GM23338 (cell line): ENCODE data around the gene TXNDC2. TPM values are rescaled to one million over a fixed set of nuclear protein-coding genes. Genes with fewer than 3 reads are reported as not detected.

Experiments used
- ATAC-seq: fragments of 200-7000 bp; cut with Tn5 transposase; 3 replicates; pipeline ENCODE4 v1.9.1; 2020
- DNase-seq: peaks from one replicate; pipeline ENCODE4 v3.0.0-alpha.2; 2015; ENCODE audit warnings: low spot score
- H2AFZ ChIP-seq: fragments of 200-600 bp; sonication (generic); 2 replicates; pipeline ENCODE4 v1.8.0; 2016; ENCODE audit warnings: antibody characterized with exemption, mild to moderate bottlenecking, moderate library complexity
- H3F3A ChIP-seq: fragments of 200-600 bp; sonication (generic); replicated peaks from 2 replicates; pipeline ENCODE4 v1.8.0; 2017; ENCODE audit warnings: antibody characterized with exemption, mixed run types, low read depth
- H3K27ac ChIP-seq: fragments of 200-600 bp; sonication (generic); 2 replicates; pipeline ENCODE4 v1.6.1; 2016; ENCODE audit warnings: low read depth
- H3K27me3 ChIP-seq: fragments of 200-600 bp; sonication (generic); 2 replicates; pipeline ENCODE4 v1.8.0; 2016; ENCODE audit warnings: mild to moderate bottlenecking, mixed run types, moderate library complexity; ENCODE audit not compliant: insufficient read depth
- H3K36me3 ChIP-seq: fragments of 200-600 bp; sonication (generic); 2 replicates; pipeline ENCODE4 v1.8.0; 2016; ENCODE audit warnings: mild to moderate bottlenecking; ENCODE audit not compliant: insufficient read depth
- H3K4me1 ChIP-seq: fragments of 200-600 bp; sonication (generic); 2 replicates; pipeline ENCODE4 v1.8.0; 2016; ENCODE audit warnings: mild to moderate bottlenecking, moderate library complexity; ENCODE audit not compliant: insufficient read depth
- H3K4me2 ChIP-seq: fragments of 200-600 bp; sonication (generic); 2 replicates; pipeline ENCODE4 v1.7.1; 2017; ENCODE audit warnings: mixed run types
- H3K4me3 ChIP-seq: fragments of 200-600 bp; sonication (generic); 2 replicates; pipeline ENCODE4 v1.6.1; 2016; ENCODE audit warnings: mixed run types
- H3K79me2 ChIP-seq: fragments of 200-600 bp; sonication (generic); replicated peaks from 2 replicates; pipeline ENCODE4 v1.8.0; 2017; ENCODE audit warnings: mild to moderate bottlenecking; ENCODE audit not compliant: insufficient read depth
- H3K9me2 ChIP-seq: fragments of 200-600 bp; sonication (generic); 2 replicates; pipeline ENCODE4 v1.8.0; 2017; ENCODE audit not compliant: insufficient read depth
- H4K20me1 ChIP-seq: fragments of 200-600 bp; sonication (generic); replicated peaks from 2 replicates; pipeline ENCODE4 v1.8.0; 2017; ENCODE audit warnings: mild to moderate bottlenecking; ENCODE audit not compliant: insufficient read depth
- H3K27ac Mint-ChIP-seq: 2 replicates; pipeline ENCODE4 v1.8.0; 2020; ENCODE audit warnings: inconsistent platforms, mild to moderate bottlenecking, moderate library complexity, mixed read lengths
- H3K27me3 Mint-ChIP-seq: 3 replicates; pipeline ENCODE4 v1.8.0; 2022; ENCODE audit warnings: low read depth, mild to moderate bottlenecking, moderate library complexity, mixed read lengths, inconsistent platforms; ENCODE audit not compliant: insufficient read depth, poor library complexity
- H3K36me3 Mint-ChIP-seq: 3 replicates; pipeline ENCODE4 v1.8.0; 2021; ENCODE audit warnings: low read depth, mild to moderate bottlenecking, inconsistent platforms, moderate library complexity, mixed read lengths
- H3K4me1 Mint-ChIP-seq: 3 replicates; pipeline ENCODE4 v1.8.0; 2020; ENCODE audit warnings: mild to moderate bottlenecking, inconsistent platforms, mixed read lengths
- H3K4me3 Mint-ChIP-seq: 3 replicates; pipeline ENCODE4 v1.8.0; 2021; ENCODE audit warnings: moderate library complexity, mild to moderate bottlenecking, inconsistent platforms, mixed read lengths
- H3K9me3 Mint-ChIP-seq: 3 replicates; pipeline ENCODE4 v1.8.0; 2020; ENCODE audit warnings: moderate library complexity, mild to moderate bottlenecking, inconsistent platforms, mixed read lengths
- CREB1 ChIP-seq: fragments of 250-450 bp; sonication (Bioruptor Pico); IDR thresholded peaks from 2 replicates; pipeline ENCODE4 v1.5.0; 2020; ENCODE audit warnings: low read depth, mild to moderate bottlenecking, moderate library complexity
- CTCF ChIP-seq, 2 experiments: fragments of 200-600 bp in 1 of 2; sonication (generic) in 1 of 2; conservative IDR thresholded peaks; 2 replicates each; pipeline versions ENCODE4 v1.5.1 to v1.6.1; 2016 to 2017; ENCODE audit warnings: antibody characterized with exemption in 2 of 2, low read depth in 2 of 2, mild to moderate bottlenecking in 2 of 2, moderate library complexity in 1 of 2
- EZH2 ChIP-seq: fragments of 200-600 bp; sonication (generic); IDR thresholded peaks from one replicate; pipeline ENCODE4 v1.8.0; 2017; ENCODE audit warnings: antibody characterized with exemption, mild to moderate bottlenecking, low read depth; ENCODE audit not compliant: unreplicated experiment
- EZH2phosphoT487 ChIP-seq: fragments of 200-600 bp; sonication (generic); IDR thresholded peaks from one replicate; pipeline ENCODE4 v1.8.1; 2018; ENCODE audit warnings: antibody characterized with exemption; ENCODE audit not compliant: unreplicated experiment
- JUNB ChIP-seq: IDR thresholded peaks from one replicate; pipeline ENCODE4 v1.6.1; 2016; ENCODE audit warnings: antibody characterized with exemption; ENCODE audit not compliant: unreplicated experiment
- NANOG ChIP-seq: IDR thresholded peaks from 2 replicates; pipeline ENCODE4 v1.6.1; 2016; ENCODE audit warnings: antibody characterized with exemption, borderline replicate concordance
- STAT1 ChIP-seq: IDR thresholded peaks from one replicate; pipeline ENCODE4 v1.6.1; 2016; ENCODE audit warnings: antibody characterized with exemption; ENCODE audit not compliant: unreplicated experiment
- ZNF114 ChIP-seq: fragments of 250-450 bp; sonication (Bioruptor Pico); IDR thresholded peaks from 2 replicates; pipeline ENCODE4 v1.5.0; 2020; ENCODE audit warnings: mild to moderate bottlenecking, moderate library complexity
- ZNF462 ChIP-seq: fragments of 250-450 bp; sonication (Bioruptor Pico); IDR thresholded peaks from 2 replicates; pipeline ENCODE4 v1.5.0; 2020; ENCODE audit warnings: mild to moderate bottlenecking, moderate library complexity
- polyA plus RNA-seq: library from polyadenylated mRNA; unstranded; fragments of >200 nt; fragmentation: Nextera tagmentation; extraction: Ambion mirVana; gene quantifications from 2 replicates; pipeline ENCODE4 v1.2.1, GENCODE V29; 2016
- total RNA-seq: library from RNA; depleted of rRNA; stranded (reverse); fragments of >200 nt; shearing (Covaris generic); gene quantifications from 2 replicates; pipeline ENCODE4 v1.2.3, GENCODE V29; 2014
- TF ChIP-seq, protein P1 (sequence below): IDR thresholded peaks from 2 replicates; pipeline ENCODE4 v1.6.1; 2016; ENCODE audit warnings: antibody characterized with exemption
- TF ChIP-seq, protein P2 (sequence below): IDR thresholded peaks from one replicate; pipeline ENCODE4 v1.6.1; 2018; ENCODE audit warnings: antibody characterized with exemption; ENCODE audit not compliant: unreplicated experiment

Gene TXNDC2
- total and polyA plus RNA-seq, 2 experiments from 2014 or later: 0.16 TPM; not detected in 1

DNA sequence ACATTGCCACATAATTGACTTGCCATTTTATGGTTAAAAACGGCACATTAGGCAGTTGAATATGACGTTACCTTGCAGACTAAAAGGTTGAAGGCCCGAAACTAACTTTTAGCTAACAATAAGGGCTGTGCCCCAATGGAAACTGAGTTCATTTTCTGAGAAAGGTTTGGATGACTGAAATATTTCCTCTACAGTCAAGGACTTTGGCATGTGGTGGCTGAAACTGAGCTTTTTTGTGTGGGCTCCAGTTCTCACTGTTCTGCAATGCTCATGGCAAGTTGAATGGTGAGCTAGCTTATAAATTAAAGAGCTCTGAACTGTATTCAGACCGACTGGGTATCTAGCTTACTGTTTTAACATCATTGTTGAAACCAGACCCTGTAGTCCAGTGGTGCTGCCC lies 23.8 kb upstream of the TXNDC2 start (continued):
- TF ChIP-seq, protein P1, sequence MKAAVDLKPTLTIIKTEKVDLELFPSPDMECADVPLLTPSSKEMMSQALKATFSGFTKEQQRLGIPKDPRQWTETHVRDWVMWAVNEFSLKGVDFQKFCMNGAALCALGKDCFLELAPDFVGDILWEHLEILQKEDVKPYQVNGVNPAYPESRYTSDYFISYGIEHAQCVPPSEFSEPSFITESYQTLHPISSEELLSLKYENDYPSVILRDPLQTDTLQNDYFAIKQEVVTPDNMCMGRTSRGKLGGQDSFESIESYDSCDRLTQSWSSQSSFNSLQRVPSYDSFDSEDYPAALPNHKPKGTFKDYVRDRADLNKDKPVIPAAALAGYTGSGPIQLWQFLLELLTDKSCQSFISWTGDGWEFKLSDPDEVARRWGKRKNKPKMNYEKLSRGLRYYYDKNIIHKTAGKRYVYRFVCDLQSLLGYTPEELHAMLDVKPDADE: no peak
- TF ChIP-seq EZH2phosphoT487 (no peak), JUNB (no peak)

- H3K4me2 ChIP-seq: no peak overlapping the region
- H3K27ac Mint-ChIP-seq: no peak overlapping the region
- TF ChIP-seq ZNF462 (CRISPR knock-in tag): no peak
- TF ChIP-seq JUNB: no peak
- TF ChIP-seq, protein P1: no peak
- TF ChIP-seq CTCF (conservative IDR thresholded peaks at IDR 0.05; ENCODE audit: low read depth in 2 of 2): no peak
- no peak for TF ChIP-seq EZH2
- no peak for TF ChIP-seq EZH2phosphoT487
- TF ChIP-seq CREB1 (CRISPR knock-in tag): no peak
- TF ChIP-seq, protein P2, sequence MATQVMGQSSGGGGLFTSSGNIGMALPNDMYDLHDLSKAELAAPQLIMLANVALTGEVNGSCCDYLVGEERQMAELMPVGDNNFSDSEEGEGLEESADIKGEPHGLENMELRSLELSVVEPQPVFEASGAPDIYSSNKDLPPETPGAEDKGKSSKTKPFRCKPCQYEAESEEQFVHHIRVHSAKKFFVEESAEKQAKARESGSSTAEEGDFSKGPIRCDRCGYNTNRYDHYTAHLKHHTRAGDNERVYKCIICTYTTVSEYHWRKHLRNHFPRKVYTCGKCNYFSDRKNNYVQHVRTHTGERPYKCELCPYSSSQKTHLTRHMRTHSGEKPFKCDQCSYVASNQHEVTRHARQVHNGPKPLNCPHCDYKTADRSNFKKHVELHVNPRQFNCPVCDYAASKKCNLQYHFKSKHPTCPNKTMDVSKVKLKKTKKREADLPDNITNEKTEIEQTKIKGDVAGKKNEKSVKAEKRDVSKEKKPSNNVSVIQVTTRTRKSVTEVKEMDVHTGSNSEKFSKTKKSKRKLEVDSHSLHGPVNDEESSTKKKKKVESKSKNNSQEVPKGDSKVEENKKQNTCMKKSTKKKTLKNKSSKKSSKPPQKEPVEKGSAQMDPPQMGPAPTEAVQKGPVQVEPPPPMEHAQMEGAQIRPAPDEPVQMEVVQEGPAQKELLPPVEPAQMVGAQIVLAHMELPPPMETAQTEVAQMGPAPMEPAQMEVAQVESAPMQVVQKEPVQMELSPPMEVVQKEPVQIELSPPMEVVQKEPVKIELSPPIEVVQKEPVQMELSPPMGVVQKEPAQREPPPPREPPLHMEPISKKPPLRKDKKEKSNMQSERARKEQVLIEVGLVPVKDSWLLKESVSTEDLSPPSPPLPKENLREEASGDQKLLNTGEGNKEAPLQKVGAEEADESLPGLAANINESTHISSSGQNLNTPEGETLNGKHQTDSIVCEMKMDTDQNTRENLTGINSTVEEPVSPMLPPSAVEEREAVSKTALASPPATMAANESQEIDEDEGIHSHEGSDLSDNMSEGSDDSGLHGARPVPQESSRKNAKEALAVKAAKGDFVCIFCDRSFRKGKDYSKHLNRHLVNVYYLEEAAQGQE: no peak
- TF ChIP-seq STAT1: no peak
- no peak for TF ChIP-seq NANOG
- no peak for TF ChIP-seq ZNF114 (CRISPR knock-in tag)
These were observed 23.1 kb upstream of the TXNDC2 start for GRCh38 chr18:9862686-9863085.

More at GRCh38 chr18:9862686-9863085, 23.1 kb upstream of the TXNDC2 start:
- H4K20me1 ChIP-seq: no peaks in the 10 kb centered on the region
- no peaks in the 10 kb centered on the region for H3K9me2 ChIP-seq
- H3K36me3 ChIP-seq: peaks cover 11% of the 10 kb centered on the region; the same call in 1 of the 2 replicates
- H3K79me2 ChIP-seq: no peaks in the 10 kb centered on the region
- Mint-ChIP-seq H3K4me1 (no peaks in the 10 kb centered on the region; the same call in 2 of the 3 replicates), H3K27me3 (peaks cover 5% of the 10 kb centered on the region), H3K9me3 (peaks cover 22% of the 10 kb centered on the region), H3K4me3 (no peak overlapping the region), H3K36me3 (peaks cover 16% of the 10 kb centered on the region)
- ATAC-seq (no peak), DNase-seq (no peak)
- no peak overlapping the region for H3K4me3 ChIP-seq
- H3K27me3 ChIP-seq: no peaks in the 10 kb centered on the region
- H3K27ac ChIP-seq: no peak overlapping the region
- H2AFZ ChIP-seq: no peak overlapping the region
- H3F3A ChIP-seq: no peaks in the 10 kb centered on the region
- H3K4me1 ChIP-seq: no peaks in the 10 kb centered on the region
